ENCODE measurements around the gene PCSK5. TPM values are rescaled to one million over a fixed set of nuclear protein-coding genes. Genes with fewer than 3 reads are reported as not detected.
"Not testable (repeated sequence)": the region's sequence is repeated elsewhere in the genome, so short reads cannot be mapped to it uniquely, and the experiment has no call there.

The PCSK5 gene
- total RNA-seq, 2 experiments from 2014 or later: 1.6 to 1.9 TPM

DNA sequence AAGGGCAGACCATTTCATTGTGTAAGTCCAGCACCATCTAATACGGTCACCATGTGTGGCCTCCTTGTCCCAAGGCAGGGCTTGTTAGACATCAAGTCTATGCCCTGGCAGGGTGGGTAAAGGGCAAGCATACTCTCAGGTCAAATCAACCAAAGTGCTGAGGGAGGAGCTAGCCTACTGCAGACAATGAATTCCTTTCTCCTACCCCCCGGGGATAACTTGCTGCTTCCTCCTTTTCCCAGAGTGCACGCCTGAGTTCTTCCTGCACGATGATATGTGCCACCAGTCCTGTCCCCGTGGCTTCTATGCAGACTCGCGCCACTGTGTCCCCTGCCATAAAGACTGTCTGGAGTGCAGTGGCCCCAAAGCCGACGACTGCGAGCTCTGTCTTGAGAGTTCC is 432.3 kb downstream of the PCSK5 start:
- POLR2A ChIA-PET: no interaction called here
- CTCF ChIA-PET: no interaction called here

DNA sequence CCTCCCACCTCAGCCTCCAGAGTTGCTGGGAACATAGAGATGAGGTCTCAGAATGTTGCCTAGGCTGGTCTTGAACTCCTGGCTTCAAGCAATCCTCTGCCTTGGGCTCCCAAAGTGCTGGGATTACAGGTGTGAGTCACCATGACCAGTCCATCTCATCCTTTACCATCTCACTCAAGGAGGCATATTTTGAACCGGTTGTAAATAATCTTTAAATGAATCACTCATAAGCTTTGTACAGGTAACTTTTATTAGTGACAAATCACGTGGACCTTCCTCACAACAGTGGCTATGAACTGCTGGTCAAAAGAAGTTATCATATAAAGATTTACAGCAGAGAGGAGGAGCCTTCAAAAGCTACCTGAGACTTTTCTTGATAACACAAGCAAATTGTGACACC is 433.0 kb downstream of the PCSK5 start:
- CTCF ChIA-PET: no interaction called here
- POLR2A ChIA-PET: no interaction called here

DNA sequence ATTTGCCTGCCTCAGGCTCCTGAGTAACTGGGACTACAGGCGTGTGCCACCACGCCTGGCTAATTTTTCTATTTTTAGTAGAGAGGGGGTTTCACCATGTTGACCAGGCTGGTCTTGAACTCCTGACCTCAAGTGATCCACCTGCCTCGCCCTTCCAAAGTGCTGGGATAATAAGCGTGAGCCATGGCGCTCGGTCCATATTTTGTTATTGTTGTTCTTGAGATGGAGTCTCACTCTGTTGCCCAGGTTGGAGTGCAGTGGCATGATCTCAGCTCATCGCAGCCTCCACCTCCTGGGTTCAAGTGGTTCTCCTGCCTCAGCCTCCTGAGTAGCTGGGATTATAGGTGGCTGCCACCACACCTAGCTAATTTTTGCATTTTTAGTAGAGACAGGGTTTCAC is 433.6 kb downstream of the PCSK5 start:
- CTCF ChIA-PET, POLR2A ChIA-PET: not testable (repeated sequence)

DNA sequence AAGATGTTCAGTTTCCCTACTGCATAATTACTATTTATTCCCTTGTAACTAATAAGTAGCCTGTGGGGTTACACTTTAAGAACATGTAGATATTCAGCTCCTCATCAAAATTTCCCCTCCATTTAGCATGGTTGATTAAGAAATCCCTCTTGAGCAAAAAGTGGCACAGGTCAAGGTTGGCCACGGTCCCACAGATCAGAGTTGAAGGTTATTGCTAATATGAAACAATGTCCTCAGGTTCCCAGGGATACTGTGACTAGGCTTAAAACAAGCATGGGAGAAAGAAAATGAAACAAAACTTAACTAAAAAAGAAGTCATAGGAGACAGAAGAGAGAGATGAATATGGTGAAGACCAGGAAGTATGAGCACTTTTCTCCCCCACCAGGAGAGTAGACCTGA is 439.6 kb downstream of the PCSK5 start:
- CTCF ChIA-PET: no interaction called here
- POLR2A ChIA-PET: no interaction called here

DNA sequence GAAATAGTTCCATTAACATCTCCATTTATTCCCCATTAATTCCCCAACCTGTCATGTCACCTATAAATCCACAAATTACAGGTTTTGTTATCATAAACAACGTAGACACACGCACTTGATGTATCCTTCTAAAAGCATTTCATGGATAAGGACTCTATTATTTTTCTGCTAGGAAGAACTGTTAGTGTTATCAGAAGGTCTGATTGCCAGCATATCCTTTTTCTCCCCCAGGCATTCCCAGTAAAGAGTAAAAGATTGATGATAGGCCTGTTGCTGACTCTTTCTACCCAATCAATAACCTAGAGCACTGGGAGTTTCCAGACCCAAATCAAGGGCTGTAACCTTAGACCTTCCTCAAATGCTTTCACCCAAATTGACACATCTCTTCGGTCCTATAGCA is 442.9 kb downstream of the PCSK5 start:
- ChIA-PET POLR2A (no interaction called here), CTCF (no interaction called here)

DNA sequence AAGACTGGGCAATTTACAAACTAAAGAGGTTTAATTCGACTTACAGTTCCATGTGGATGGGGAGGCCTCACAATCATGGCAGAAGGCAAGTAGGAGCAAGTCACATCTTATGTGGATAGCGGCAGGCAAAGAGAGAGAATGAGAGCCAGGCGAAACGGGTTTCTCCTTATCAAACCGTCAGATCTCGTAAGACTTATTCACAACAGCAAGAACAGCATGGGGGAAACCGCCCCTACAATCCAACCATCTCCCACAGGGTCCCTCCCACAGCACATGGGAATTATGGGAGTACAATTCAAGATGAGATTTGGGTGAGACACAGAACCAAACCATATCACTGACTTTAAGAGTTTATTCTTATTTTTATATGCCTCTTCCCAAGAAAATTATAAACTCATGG is 443.5 kb downstream of the PCSK5 start:
- CTCF ChIA-PET: no interaction called here
- POLR2A ChIA-PET: no interaction called here

DNA sequence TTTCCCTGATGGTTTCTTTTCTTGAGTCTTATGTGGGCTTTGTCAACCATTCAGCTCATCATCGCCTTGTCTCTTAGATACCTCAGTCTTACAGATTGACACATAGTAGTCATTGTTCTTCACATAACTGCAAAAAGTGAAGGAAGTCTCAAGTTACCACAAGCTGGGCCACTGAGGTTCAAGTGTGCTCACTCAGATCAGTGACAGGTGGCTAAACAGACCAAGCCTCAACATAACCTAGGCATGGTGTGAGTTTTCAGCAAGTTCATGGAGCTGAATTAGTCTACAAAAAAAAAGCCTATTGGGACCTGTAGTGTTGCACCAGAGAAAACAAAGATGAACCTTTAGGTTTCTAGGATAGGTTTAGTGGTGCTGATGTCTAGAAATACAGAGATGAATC is 445.6 kb downstream of the PCSK5 start:
- ChIA-PET CTCF (no interaction called here), POLR2A (no interaction called here)

DNA sequence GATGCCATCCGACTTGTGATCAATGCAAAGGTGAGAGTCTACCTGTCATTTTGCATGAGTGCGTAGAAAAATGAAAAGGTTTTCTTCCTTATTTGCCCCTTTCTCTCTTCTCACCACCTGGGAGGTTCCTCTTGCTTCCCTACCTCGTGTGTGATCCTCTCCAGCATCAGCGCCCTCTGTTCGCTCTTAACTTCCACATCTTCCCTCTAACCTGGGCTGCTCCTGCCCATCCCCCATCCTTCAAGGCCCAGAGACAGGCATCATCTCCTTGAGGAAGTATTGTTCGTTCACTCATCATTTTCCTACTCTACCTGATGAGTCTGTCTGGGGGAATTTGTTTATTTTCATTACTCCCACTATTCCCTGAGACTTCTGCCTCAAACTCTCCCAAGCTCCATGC is 447.9 kb downstream of the PCSK5 start:
- POLR2A ChIA-PET: no interaction called here
- CTCF ChIA-PET: no interaction called here

DNA sequence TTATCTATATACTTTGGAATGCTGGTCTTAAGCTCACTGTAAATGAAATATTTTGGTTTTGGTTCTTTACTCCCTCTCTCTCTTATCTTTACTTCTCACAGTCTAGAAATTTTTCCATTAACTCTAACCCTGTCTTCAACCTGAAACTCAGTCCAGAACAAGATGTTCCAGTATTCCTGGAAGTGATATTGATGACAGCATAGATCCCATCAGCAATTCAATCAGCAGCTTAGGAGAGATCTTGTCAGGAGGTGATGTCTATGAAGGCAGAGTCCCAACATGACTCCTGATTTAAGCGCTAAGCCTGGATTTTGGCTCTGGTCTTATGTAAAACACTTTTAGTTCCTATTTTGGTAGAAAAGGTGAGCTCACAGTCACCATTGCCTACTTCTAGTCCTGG is 451.1 kb downstream of the PCSK5 start:
- POLR2A ChIA-PET: no interaction called here
- CTCF ChIA-PET: no interaction called here

DNA sequence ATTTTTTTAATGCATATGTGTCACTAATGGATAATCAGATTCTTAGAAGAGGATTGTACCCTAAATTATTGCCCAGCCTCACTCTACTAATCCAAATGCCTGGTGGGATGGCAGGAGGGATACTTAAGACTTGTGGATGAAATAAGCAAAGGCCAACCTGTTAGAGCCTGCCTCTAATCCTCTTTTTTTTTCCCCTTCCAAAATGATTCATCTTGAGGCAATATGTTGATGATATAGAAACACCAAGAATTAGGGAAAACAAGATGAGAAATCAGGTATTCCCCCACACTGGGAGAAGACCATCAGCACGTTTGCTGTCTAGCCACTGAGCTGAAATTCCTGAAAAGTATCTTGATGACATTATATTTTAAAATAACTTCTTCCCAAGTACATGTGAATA is 451.7 kb downstream of the PCSK5 start:
- POLR2A ChIA-PET: no interaction called here
- CTCF ChIA-PET: no interaction called here

DNA sequence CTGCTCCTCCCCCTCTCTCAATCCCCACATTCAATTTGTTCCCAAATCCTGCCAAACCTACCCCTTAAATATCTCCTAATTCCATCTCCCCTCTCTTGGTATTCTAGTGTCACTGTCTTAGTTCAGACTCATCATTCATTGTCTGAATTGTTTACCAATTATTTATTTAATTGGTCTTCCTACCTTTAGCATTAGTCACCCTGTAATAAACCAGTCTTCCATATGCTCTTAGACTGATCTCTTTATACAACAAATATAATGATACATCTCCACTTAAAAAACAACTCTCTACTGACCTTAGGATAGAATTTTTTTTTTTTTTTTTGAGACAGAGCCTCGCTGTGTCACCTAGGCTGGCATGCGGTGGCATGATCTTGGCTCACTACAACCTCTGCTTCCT is 452.4 kb downstream of the PCSK5 start:
- CTCF ChIA-PET: no interaction called here
- POLR2A ChIA-PET: no interaction called here

DNA sequence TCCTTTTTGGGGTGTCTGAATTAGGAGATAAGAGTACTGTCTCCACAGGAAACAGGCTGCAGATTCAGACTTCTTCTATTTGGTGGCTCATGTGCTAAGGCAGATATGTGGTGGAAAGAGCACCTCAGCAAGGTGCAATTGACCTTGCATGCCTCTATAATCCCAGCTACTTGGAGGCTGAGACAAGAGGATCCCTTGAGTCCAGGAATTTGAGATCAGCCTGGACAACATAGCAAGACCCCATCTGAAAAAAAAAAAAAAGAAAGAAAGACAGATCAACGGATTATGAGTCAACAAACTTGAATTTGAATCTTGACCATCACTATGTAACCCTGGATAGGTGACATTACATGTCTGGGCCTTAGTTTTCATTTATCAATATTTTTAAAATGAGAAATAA is 459.4 kb downstream of the PCSK5 start:
- CTCF ChIA-PET: interaction anchor here (0.7 kb wide), 1 partner anchor 339 kb away, joined by 3 read pairs; no protein-coding TSS in a partner anchor
- POLR2A ChIA-PET: no interaction called here

DNA sequence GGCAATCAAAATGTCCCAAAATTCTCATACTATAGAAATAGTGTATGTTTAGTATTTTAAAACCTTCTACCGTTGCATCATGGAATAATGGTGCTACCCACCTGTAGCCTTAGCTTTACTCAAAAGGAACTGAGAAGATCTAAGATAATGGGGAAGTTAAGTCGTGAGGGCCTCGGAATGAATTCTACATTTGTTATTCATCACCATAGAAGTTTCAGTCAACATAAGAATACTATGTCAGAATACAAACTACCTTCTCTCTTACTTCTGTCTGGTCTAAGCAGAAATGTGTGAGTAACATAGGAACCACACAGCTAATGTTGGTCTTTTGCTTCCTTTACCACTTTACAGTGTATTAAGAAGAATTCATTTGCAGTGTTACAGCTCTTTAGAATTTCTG is 460.5 kb downstream of the PCSK5 start:
- ChIA-PET POLR2A (no interaction called here), CTCF (no interaction called here)

DNA sequence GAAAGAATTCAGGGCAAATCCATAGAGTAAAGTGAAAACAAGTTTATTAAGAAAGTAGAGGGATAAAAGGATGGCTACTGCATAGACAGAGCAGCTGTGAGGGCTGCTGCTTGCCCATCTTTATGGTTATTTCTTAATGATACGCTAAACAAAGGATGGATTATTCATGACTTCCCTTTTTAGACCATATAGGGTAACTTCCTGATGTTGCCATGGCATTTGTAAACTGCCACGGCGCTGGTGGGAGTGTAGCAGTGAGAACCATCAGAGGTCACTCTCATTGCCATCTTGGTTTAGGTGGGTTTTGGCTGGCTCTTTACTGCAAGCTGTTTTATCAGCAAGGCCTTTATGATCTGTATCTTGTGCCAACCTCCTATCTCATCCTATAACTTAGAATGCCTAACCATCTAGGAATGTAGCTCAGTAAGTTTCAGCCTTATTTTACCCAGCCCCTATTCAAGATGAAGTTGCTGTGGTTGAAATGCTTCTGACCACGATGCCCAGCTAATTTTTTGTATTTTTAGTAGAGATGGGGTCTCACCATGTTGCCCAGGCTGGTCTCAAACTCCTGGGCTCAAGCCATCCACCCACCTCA is 461.6 kb downstream of the PCSK5 start:
- ChIA-PET POLR2A (no interaction called here), CTCF (no interaction called here)

DNA sequence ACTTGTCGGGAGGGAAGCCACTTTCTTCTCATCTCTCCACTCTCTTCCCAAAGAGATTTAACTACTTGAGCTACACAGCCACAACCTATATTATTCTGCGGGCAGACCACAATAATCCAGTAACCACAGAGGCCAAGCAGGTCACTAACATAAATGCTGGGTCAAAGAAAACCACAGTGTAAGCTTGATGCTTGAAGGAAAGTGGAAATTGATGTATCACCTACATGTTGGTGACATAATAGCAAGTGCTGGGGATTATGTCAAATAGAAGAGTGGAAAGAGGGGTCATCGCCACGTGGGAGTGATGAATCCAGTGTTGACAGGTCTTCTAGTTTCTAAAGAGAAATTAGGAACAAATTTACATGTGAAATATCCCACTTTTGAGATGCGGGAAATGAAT is 462.8 kb downstream of the PCSK5 start:
- CTCF ChIA-PET: no interaction called here

DNA sequence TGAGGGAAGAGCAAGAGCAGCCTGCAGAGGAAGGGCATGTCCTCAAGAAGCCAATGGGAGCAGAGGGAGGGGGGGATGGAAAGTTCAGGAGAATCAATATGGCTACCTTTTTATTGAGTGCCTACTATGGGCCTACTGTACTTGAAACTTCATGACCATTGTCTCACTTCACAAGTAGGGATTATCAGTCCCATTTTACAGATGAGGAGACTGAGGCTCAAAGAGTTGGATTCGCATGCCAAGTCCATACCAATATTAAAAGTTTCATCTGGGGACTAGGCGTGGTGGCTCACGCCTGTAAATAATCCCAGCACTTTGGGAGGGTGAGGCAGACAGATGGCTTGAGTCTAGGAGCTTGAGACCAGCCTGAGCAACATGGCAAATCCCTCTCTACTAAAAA is 463.7 kb downstream of the PCSK5 start:
- ChIA-PET POLR2A (no interaction called here), CTCF (no interaction called here)

More for the DNA sequence above, 462.8 kb downstream of the PCSK5 start:
- POLR2A ChIA-PET: interaction anchor here (0.6 kb wide), 1 partner anchor 1555 kb away, joined by 4 read pairs; no protein-coding TSS in a partner anchor

DNA sequence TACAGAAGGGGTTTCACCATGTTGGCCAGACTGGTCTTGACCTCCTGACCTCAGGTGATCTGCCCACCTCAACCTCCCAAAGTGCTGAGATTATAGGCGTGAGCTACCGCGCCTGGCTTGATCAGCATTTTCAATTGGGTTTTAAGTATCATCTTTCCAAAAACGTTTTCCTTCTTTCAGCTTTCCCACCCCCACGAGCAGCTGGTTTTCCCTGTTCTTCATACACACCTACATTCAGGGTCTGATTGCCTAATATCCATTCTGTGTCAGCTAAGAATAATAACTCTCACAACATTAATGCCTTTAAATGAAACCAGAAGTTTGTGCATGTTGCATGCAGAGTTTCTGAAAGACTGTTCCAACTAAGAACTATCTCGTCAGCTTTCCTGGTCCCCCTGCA is 465.4 kb downstream of the PCSK5 start:
- ChIA-PET CTCF (no interaction called here), POLR2A (no interaction called here)

DNA sequence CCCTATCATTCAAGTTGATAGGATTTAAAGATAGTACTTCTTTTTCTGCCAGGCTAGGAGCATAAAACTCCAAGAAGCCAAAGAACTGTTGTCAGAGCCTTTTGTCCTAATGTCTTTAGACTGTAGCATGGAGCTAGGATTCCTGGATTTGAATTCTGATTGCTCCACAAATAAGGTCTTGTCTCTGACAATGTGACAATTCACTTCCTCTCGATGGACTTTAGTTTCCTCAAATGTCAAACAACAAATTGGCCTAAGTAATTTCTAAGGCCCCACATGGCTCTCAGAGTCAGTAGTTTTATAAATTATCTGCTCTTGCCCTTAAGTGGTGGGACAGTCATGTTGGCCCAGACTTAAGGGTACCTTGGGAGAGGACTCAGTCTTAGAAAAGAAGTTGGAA is 467.1 kb downstream of the PCSK5 start:
- ChIA-PET POLR2A (no interaction called here), CTCF (no interaction called here)

DNA sequence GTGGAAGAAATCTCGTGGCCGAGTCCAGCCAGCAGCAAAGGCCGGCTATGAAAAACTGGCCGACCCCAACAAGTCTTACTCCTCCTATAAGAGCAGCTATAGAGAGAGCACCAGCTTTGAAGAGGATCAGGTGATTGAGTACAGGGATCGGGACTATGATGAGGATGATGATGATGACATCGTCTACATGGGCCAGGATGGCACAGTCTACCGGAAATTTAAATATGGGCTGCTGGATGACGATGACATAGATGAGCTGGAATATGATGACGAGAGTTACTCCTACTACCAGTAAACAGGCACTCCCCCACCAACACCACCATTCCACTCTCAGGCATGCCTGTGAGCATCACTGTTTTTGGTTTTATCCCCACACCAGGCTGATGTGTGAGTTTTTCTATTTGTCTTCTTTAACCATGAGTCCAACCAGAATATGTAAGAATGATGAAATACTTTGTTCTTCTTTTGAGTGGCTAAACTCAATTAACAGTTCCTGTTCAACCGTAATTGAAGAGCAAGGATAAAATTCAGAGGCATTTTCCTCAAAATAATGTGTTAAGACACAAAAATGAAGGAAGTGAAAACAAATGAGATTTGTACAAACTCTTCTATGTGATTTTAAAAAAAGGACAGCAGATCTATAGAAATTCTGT is 468.3 kb downstream of the PCSK5 start:
- ChIA-PET POLR2A (no interaction called here), CTCF (no interaction called here)

DNA sequence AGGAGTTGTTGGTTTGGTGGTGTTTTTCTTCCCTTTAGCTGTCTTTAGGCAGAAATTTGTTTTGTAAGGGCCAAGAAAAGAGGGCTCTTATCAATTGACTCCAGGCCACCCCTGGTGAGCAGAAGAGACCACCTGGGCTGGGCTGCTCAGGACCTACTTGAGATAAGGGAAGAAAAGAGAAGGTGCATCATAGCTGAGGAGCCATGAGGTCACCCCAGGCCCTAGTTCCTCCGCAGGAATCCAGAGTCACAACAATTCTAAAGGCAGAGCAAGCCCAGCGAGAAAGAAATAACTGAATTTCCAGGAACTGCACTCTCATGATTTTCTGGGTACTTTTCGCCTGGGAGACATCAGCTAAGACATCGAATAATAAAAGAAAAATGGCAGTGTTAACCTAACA is 468.9 kb downstream of the PCSK5 start:
- POLR2A ChIA-PET: no interaction called here
- CTCF ChIA-PET: no interaction called here

DNA sequence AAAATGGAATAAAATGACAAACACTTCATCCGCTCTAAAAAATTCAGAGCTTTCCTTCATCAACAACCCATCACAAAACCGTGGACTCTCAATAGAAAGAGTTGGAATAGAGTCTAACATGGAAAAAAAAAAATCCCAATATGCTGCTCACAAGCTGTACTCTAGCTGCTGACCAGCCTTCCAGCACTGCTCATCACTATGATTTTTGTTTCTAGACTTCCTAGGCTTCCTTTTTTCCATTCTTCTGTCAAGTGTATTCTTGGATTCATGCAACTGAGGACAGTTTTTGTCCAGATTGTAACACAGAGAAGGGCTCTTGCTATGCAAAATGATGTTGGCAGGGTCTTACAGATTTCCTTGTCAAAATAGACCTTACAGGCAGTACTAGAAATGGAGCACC is 469.3 kb downstream of the PCSK5 start:
- CTCF ChIA-PET: no interaction called here
- POLR2A ChIA-PET: no interaction called here

DNA sequence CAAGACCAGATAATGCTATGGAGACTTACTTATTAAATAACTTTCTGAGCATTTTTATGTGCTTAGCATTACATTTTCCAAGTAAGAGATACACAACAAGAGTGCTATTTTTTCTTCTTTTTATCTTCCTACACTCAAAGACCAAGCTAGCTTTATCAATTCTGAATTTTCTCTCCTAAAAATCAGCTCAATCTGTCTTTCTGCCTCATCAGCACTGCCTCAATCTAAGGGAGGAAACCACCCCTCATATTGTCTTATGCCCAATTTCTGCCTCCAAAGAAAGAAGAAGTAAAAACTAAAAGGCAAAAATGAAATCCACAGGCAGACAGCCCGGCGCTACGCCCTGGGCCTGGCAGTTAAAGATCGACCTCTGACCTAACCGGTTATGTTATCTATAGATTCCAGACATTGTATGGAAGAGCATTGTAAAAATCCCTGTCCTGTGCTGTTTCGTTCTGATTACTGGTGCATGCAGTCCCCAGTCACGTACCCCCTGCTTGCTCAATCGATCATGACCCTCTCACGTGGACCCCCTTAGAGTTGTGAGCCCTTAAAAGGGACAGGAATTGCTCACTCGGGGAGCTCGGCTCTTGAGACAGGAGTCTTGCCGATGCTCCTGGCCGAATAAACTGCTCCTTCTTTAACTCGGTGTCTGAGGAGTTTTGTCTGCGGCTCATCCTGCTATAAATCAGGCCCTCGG is 472.0 kb downstream of the PCSK5 start:
- CTCF ChIA-PET: interaction anchor here (1.3 kb wide), 1 partner anchor 21 kb away, joined by 3 read pairs; no protein-coding TSS in a partner anchor
- POLR2A ChIA-PET: not testable (repeated sequence)
